HFFc6 (cell line): ENCODE data around the gene C17orf114.

ENCODE experiments used
- DNase-seq: peaks from one replicate; pipeline ENCODE4 v3.0.0-alpha.2; 2018
- H3K27ac Mint-ChIP-seq: 2 replicates; pipeline ENCODE4 v1.8.0; 2020; ENCODE audit warnings: mild to moderate bottlenecking, mixed read lengths
- H3K27me3 Mint-ChIP-seq: 2 replicates; pipeline ENCODE4 v1.8.0; 2021; ENCODE audit warnings: mild to moderate bottlenecking, moderate library complexity, mixed read lengths; ENCODE audit not compliant: insufficient read depth
- H3K36me3 Mint-ChIP-seq: 2 replicates; pipeline ENCODE4 v1.8.0; 2021; ENCODE audit warnings: low read depth, mixed read lengths
- H3K4me1 Mint-ChIP-seq: 2 replicates; pipeline ENCODE4 v1.8.0; 2020; ENCODE audit warnings: low read depth, mixed read lengths
- H3K4me3 Mint-ChIP-seq: 2 replicates; pipeline ENCODE4 v1.8.0; 2020; ENCODE audit warnings: mild to moderate bottlenecking, moderate library complexity, mixed read lengths
- H3K9me3 Mint-ChIP-seq: 2 replicates; pipeline ENCODE4 v1.8.0; 2020; ENCODE audit warnings: mild to moderate bottlenecking, mixed read lengths
- TF ChIP-seq, protein P1 (sequence below): fragments of 200-600 bp; sonication (generic); IDR thresholded peaks from 2 replicates; pipeline ENCODE4 v1.5.0; 2021; ENCODE audit warnings: antibody characterized with exemption, mild to moderate bottlenecking

The C17orf114 gene

DNA sequence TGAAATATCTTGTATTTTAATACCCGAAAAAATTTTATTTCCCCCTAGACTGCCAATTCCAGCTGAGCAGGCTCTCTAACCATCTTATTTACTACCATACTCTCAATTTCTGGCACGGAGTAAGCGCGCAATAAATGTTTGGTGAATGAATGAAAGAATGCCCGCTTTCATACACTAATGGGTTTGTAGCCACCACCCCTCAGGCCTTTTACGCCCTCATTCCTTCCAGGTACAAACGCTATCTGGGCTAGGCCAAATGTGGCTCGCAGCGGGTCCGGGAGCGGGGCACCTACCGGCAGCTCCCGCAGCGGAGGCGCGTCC, 4.3 kb upstream of the C17orf114 start:
- H3K27me3 Mint-ChIP-seq = no peaks in the 10 kb centered on the region; the same call in 1 of the 2 replicates
- DNase-seq = no peak
- peak overlapping the region; percentile 5; the same call in 1 of the 2 replicates for H3K27ac Mint-ChIP-seq

GRCh38 chr17:4800462-4801196, 1.5 kb downstream of the C17orf114 start:
- no peak overlapping the region for H3K4me3 Mint-ChIP-seq
- no peaks in the 10 kb centered on the region for H3K9me3 Mint-ChIP-seq
- TF ChIP-seq, protein P1, sequence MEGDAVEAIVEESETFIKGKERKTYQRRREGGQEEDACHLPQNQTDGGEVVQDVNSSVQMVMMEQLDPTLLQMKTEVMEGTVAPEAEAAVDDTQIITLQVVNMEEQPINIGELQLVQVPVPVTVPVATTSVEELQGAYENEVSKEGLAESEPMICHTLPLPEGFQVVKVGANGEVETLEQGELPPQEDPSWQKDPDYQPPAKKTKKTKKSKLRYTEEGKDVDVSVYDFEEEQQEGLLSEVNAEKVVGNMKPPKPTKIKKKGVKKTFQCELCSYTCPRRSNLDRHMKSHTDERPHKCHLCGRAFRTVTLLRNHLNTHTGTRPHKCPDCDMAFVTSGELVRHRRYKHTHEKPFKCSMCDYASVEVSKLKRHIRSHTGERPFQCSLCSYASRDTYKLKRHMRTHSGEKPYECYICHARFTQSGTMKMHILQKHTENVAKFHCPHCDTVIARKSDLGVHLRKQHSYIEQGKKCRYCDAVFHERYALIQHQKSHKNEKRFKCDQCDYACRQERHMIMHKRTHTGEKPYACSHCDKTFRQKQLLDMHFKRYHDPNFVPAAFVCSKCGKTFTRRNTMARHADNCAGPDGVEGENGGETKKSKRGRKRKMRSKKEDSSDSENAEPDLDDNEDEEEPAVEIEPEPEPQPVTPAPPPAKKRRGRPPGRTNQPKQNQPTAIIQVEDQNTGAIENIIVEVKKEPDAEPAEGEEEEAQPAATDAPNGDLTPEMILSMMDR = no peak
- H3K36me3 Mint-ChIP-seq = peaks cover 22% of the 10 kb centered on the region
- no peak overlapping the region for H3K27ac Mint-ChIP-seq
- peaks cover 5% of the 10 kb centered on the region for H3K4me1 Mint-ChIP-seq
- H3K27me3 Mint-ChIP-seq = no peaks in the 10 kb centered on the region; the same call in 1 of the 2 replicates
- no peak for DNase-seq

More for the DNA sequence above, 4.3 kb upstream of the C17orf114 start:
- Mint-ChIP-seq H3K4me1 (peaks cover 12% of the 10 kb centered on the region; the same call in 1 of the 2 replicates), H3K36me3 (peaks cover 14% of the 10 kb centered on the region), H3K9me3 (no peaks in the 10 kb centered on the region), H3K4me3 (peak overlapping the region; percentile 86)
- TF ChIP-seq, protein P1 = no peak

- peak; percentile 38 for DNase-seq
- TF ChIP-seq, protein P1 = no peak
- peak overlapping the region; percentile 98 for H3K4me3 Mint-ChIP-seq
Observed at GRCh38 chr17:4796552-4796920, 5.6 kb downstream of the C17orf114 start.

DNA sequence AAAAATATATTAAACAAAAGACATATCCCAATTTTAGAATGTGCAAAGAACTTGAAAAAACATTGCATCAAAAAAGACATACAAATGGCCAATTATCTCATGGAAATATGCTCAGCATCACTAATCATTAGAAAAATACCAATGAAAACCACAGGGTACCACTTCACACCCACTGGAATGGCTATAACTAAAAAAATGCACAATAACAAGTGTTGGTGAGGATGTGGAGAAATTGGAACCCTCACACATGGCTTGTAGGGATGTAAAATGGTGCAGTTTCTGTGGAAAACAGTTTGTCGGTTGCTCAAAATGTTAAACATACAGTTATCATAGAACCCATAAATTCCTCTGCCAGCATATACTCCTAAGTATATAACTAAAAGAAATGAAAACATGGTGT, 7.0 kb downstream of the C17orf114 start:
- H3K9me3 Mint-ChIP-seq = no peaks in the 10 kb centered on the region
- H3K4me3 Mint-ChIP-seq = peak overlapping the region; percentile 98
- H3K27ac Mint-ChIP-seq = peak overlapping the region; percentile 95
- no peak for DNase-seq
- no peaks in the 10 kb centered on the region; the same call in 1 of the 2 replicates for H3K27me3 Mint-ChIP-seq
- H3K4me1 Mint-ChIP-seq = peaks cover 18% of the 10 kb centered on the region
- peaks cover 22% of the 10 kb centered on the region for H3K36me3 Mint-ChIP-seq
- TF ChIP-seq, protein P1 = no peak

More at GRCh38 chr17:4796552-4796920, 5.6 kb downstream of the C17orf114 start:
- no peaks in the 10 kb centered on the region for H3K9me3 Mint-ChIP-seq
- peaks cover 22% of the 10 kb centered on the region for H3K36me3 Mint-ChIP-seq
- H3K27me3 Mint-ChIP-seq = no peaks in the 10 kb centered on the region; the same call in 1 of the 2 replicates
- peak overlapping the region; percentile 95 for H3K27ac Mint-ChIP-seq
- H3K4me1 Mint-ChIP-seq = peaks cover 9% of the 10 kb centered on the region

- Mint-ChIP-seq H3K4me3 (peak overlapping the region; percentile 81), H3K27ac (peak overlapping the region; percentile 83), H3K36me3 (no peaks in the 10 kb centered on the region), H3K27me3 (peaks cover 7% of the 10 kb centered on the region), H3K4me1 (peaks cover 37% of the 10 kb centered on the region), H3K9me3 (no peaks in the 10 kb centered on the region)
- TF ChIP-seq, protein P1 = no peak
- no peak for DNase-seq
Observed at GRCh38 chr17:4790705-4791088, 11.4 kb downstream of the C17orf114 start.
